AG04450 (cell line): ENCODE measurements around the gene PTX3. TPM values are rescaled to one million over a fixed set of nuclear protein-coding genes. Genes with fewer than 3 reads are reported as not detected.

ENCODE experiments used
- CTCF ChIA-PET: fragments of 300-600, 350-600 bp; formaldehyde crosslinking; extraction: SDS; loops from one replicate; lab custom pipeline; 2022; ENCODE audit warnings: antibody characterized with exemption, inconsistent platforms; lab: Charles Lee
- POLR2A ChIA-PET: fragments of 350-600 bp; formaldehyde crosslinking; extraction: SDS; loops from one replicate; lab custom pipeline; 2021; ENCODE audit warnings: antibody characterized with exemption, inconsistent platforms; lab: Yijun Ruan, JAX
- DNase-seq: peaks from one replicate; pipeline ENCODE4 v3.0.0-alpha.2; 2011; ENCODE audit warnings: low read depth, low spot score
- H3K27ac ChIP-seq: one replicate; pipeline ENCODE4 v1.5.1; 2012; ENCODE audit warnings: low read depth, low read length, control low read depth
- H3K27me3 ChIP-seq: one replicate; pipeline ENCODE4 v1.6.0; 2012; ENCODE audit warnings: low read length; ENCODE audit not compliant: control insufficient read depth, insufficient read depth
- H3K4me3 ChIP-seq: 2 replicates; pipeline ENCODE4 v1.5.1; 2011; ENCODE audit warnings: mild to moderate bottlenecking, low read depth, low read length, control low read depth
- H3K9me3 ChIP-seq: 2 replicates; pipeline ENCODE4 v1.5.1; 2012; ENCODE audit warnings: low read length; ENCODE audit not compliant: control insufficient read depth, insufficient read depth
- CTCF ChIP-seq: IDR thresholded peaks from 2 replicates; pipeline ENCODE4 v1.5.1; 2011; ENCODE audit warnings: low read depth, low read length, control low read depth, inconsistent platforms
- polyA minus RNA-seq: library from RNA; depleted of rRNA, polyadenylated mRNA; stranded (reverse); fragments of >200 nt; gene quantifications from 2 replicates; pipeline ENCODE4 v1.2.3, GENCODE V29; 2011; rRNA and poly(A)+ RNA removed
- polyA plus RNA-seq: library from polyadenylated mRNA; depleted of rRNA; stranded (reverse); fragments of >200 nt; gene quantifications from 2 replicates; pipeline ENCODE4 v1.2.3, GENCODE V29; 2011; rRNA removed

Gene PTX3
- 210 and 235 TPM in 2 replicates for polyA plus RNA-seq
- polyA minus RNA-seq, result 97.4 and 107 TPM in 2 replicates

GRCh38 chr3:157436583-157437291 lies at the start of gene PTX3:
PTX3 (plus strand) TSS chr3:157436850; CDS start chr3:157436934, 84 bp downstream.
- peak; percentile 81 for DNase-seq
- ChIA-PET CTCF (interaction anchor here (0.8 to 2.9 kb wide), 8 partner anchors 57 to 235 kb away, joined by 3 to 14 read pairs (median 4); no protein-coding TSS in a partner anchor), POLR2A (interaction anchor here (0.6 to 2.6 kb wide), 6 partner anchors 26 to 277 kb away, joined by 3 to 13 read pairs (median 4); partner anchors contain the start of gene CCNL1)
- TF ChIP-seq CTCF, result no peak
- Histone ChIP-seq H3K4me3 (peak within 1 kb of the TSS; percentile 75), H3K27ac (peak within 1 kb of the TSS; percentile 47), H3K27me3 (no peaks in the 10 kb centered on the region), H3K9me3 (no peaks in the 10 kb centered on the region)

- no peak for TF ChIP-seq CTCF
- DNase-seq, result no peak
- POLR2A ChIA-PET, result no interaction called here
Measured at GRCh38 chr3:157387708-157388435, 48.8 kb upstream of the PTX3 start.

GRCh38 chr3:157388976-157389375 lies 47.7 kb upstream of the PTX3 start:
- no peak overlapping the region for H3K4me3 ChIP-seq
- CTCF ChIA-PET, result interaction anchor here (0.5 to 1.3 kb wide), 2 partner anchors 52 to 104 kb away, joined by 3 read pairs; no protein-coding TSS in a partner anchor
- H3K27me3 ChIP-seq, result no peaks in the 10 kb centered on the region
- POLR2A ChIA-PET, result no interaction called here
- no peak for TF ChIP-seq CTCF
- H3K27ac ChIP-seq, result no peak overlapping the region
- peak; percentile 21 for DNase-seq
- H3K9me3 ChIP-seq, result peaks cover 3% of the 10 kb centered on the region; the same call in 1 of the 2 replicates

More at GRCh38 chr3:157387708-157388435, 48.8 kb upstream of the PTX3 start:
- Histone ChIP-seq H3K27ac (no peak overlapping the region), H3K9me3 (peaks cover 3% of the 10 kb centered on the region; the same call in 1 of the 2 replicates), H3K27me3 (no peaks in the 10 kb centered on the region), H3K4me3 (no peak overlapping the region)
- CTCF ChIA-PET, result no interaction called here

- Histone ChIP-seq H3K27ac (no peak overlapping the region), H3K4me3 (no peak overlapping the region), H3K9me3 (peaks cover 3% of the 10 kb centered on the region; the same call in 1 of the 2 replicates), H3K27me3 (no peaks in the 10 kb centered on the region)
- TF ChIP-seq CTCF, result no peak
- no peak for DNase-seq
- ChIA-PET POLR2A (no interaction called here), CTCF (no interaction called here)
Measured at GRCh38 chr3:157390713-157391515, 45.7 kb upstream of the PTX3 start.
